ENCODE data around the gene TBKBP1. TPM values are rescaled to one million over a fixed set of nuclear protein-coding genes. Genes with fewer than 3 reads are reported as not detected.

TBKBP1 gene
- total and polyA plus RNA-seq, 2 donors (not counting 1 experiment from before 2014, with no cell fraction given): 4.6 to 11.6 TPM

GRCh38 chr17:47741109-47741792 is 47.3 kb downstream of the TBKBP1 start:
- Histone ChIP-seq H3K4me1 (ENCODE audit: control insufficient read depth, extremely low read depth, insufficient read depth, low read length) (no peaks in the 10 kb centered on the region), H3K36me3 (ENCODE audit: control insufficient read depth, insufficient read depth, low read length) (no peaks in the 10 kb centered on the region), H3K79me2 (ENCODE audit: control insufficient read depth, insufficient read depth, low read length) (no peaks in the 10 kb centered on the region), H3K4me3 (replicated peaks in 1 of 4; ENCODE audit: control extremely low read depth in 1 of 4, insufficient read depth in 1 of 4, low read depth in 3 of 4, low read length in 4 of 4) (no peak overlapping the region), H3K27ac (ENCODE audit: insufficient read depth, low read length) (no peak overlapping the region), H3K4me2 (ENCODE audit: extremely low read depth, insufficient read depth, low read length) (no peak overlapping the region), H4K20me1 (ENCODE audit: control insufficient read depth, extremely low read depth, insufficient read depth, low read length) (no peaks in the 10 kb centered on the region), H2AFZ (ENCODE audit: low read length) (no peak overlapping the region), H3K9ac (ENCODE audit: insufficient read depth, low read length) (no peak overlapping the region), H3K9me3 (ENCODE audit: control insufficient read depth, insufficient read depth, low read depth, low read length) (no peaks in the 10 kb centered on the region), H3K27me3 (ENCODE audit: control insufficient read depth, insufficient read depth, low read length) (peaks cover 29% of the 10 kb centered on the region)
- no peak for TF ChIP-seq EZH2 (IDR thresholded peaks at IDR 0.05; ENCODE audit: low read length, missing control alignments)
- TF ChIP-seq, protein P1, sequence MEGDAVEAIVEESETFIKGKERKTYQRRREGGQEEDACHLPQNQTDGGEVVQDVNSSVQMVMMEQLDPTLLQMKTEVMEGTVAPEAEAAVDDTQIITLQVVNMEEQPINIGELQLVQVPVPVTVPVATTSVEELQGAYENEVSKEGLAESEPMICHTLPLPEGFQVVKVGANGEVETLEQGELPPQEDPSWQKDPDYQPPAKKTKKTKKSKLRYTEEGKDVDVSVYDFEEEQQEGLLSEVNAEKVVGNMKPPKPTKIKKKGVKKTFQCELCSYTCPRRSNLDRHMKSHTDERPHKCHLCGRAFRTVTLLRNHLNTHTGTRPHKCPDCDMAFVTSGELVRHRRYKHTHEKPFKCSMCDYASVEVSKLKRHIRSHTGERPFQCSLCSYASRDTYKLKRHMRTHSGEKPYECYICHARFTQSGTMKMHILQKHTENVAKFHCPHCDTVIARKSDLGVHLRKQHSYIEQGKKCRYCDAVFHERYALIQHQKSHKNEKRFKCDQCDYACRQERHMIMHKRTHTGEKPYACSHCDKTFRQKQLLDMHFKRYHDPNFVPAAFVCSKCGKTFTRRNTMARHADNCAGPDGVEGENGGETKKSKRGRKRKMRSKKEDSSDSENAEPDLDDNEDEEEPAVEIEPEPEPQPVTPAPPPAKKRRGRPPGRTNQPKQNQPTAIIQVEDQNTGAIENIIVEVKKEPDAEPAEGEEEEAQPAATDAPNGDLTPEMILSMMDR (conservative IDR thresholded peaks at IDR 0.05 in 1 of 2, IDR thresholded peaks at IDR 0.05 in 1 of 2; ENCODE audit: low read depth in 1 of 2, low read length in 2 of 2): no peak
- DNase-seq (ENCODE audit: low read depth in 2 of 2): no peak

- no peaks in the 10 kb centered on the region for H3K4me1 ChIP-seq (ENCODE audit: control insufficient read depth, extremely low read depth, insufficient read depth, low read length)
- H3K4me2 ChIP-seq (ENCODE audit: extremely low read depth, insufficient read depth, low read length): no peak overlapping the region
- H3K36me3 ChIP-seq (ENCODE audit: control insufficient read depth, insufficient read depth, low read length): no peaks in the 10 kb centered on the region
- H3K27me3 ChIP-seq (ENCODE audit: control insufficient read depth, insufficient read depth, low read length): peaks cover 27% of the 10 kb centered on the region
- no peak for DNase-seq (ENCODE audit: low read depth in 2 of 2)
- no peaks in the 10 kb centered on the region for H4K20me1 ChIP-seq (ENCODE audit: control insufficient read depth, extremely low read depth, insufficient read depth, low read length)
- H2AFZ ChIP-seq (ENCODE audit: low read length): no peak overlapping the region
- H3K9ac ChIP-seq (ENCODE audit: insufficient read depth, low read length): no peak overlapping the region
- H3K4me3 ChIP-seq (replicated peaks in 1 of 4; ENCODE audit: control extremely low read depth in 1 of 4, insufficient read depth in 1 of 4, low read depth in 3 of 4, low read length in 4 of 4): no peak overlapping the region
- H3K27ac ChIP-seq (ENCODE audit: insufficient read depth, low read length): no peak overlapping the region
- no peaks in the 10 kb centered on the region for H3K79me2 ChIP-seq (ENCODE audit: control insufficient read depth, insufficient read depth, low read length)
- H3K9me3 ChIP-seq (ENCODE audit: control insufficient read depth, insufficient read depth, low read depth, low read length): no peaks in the 10 kb centered on the region
- TF ChIP-seq EZH2 (IDR thresholded peaks at IDR 0.05; ENCODE audit: low read length, missing control alignments): no peak
- TF ChIP-seq, protein P1 (conservative IDR thresholded peaks at IDR 0.05 in 1 of 2, IDR thresholded peaks at IDR 0.05 in 1 of 2; ENCODE audit: low read depth in 1 of 2, low read length in 2 of 2): no peak
Observed at GRCh38 chr17:47741793-47742145, 47.8 kb downstream of the TBKBP1 start.

- Histone ChIP-seq H3K9me3 (ENCODE audit: control insufficient read depth, insufficient read depth, low read depth, low read length) (no peaks in the 10 kb centered on the region), H3K4me2 (ENCODE audit: extremely low read depth, insufficient read depth, low read length) (no peak overlapping the region), H3K27me3 (ENCODE audit: control insufficient read depth, insufficient read depth, low read length) (peaks cover 23% of the 10 kb centered on the region)
Observed at GRCh38 chr17:47742319-47743181, 48.6 kb downstream of the TBKBP1 start.

More at GRCh38 chr17:47742319-47743181, 48.6 kb downstream of the TBKBP1 start:
- Histone ChIP-seq H3K27ac (ENCODE audit: insufficient read depth, low read length) (no peak overlapping the region), H3K4me1 (ENCODE audit: control insufficient read depth, extremely low read depth, insufficient read depth, low read length) (no peaks in the 10 kb centered on the region), H4K20me1 (ENCODE audit: control insufficient read depth, extremely low read depth, insufficient read depth, low read length) (no peaks in the 10 kb centered on the region), H3K79me2 (ENCODE audit: control insufficient read depth, insufficient read depth, low read length) (no peaks in the 10 kb centered on the region), H3K4me3 (replicated peaks in 1 of 4; ENCODE audit: control extremely low read depth in 1 of 4, insufficient read depth in 1 of 4, low read depth in 3 of 4, low read length in 4 of 4) (no peak overlapping the region), H2AFZ (ENCODE audit: low read length) (no peak overlapping the region), H3K36me3 (ENCODE audit: control insufficient read depth, insufficient read depth, low read length) (no peaks in the 10 kb centered on the region), H3K9ac (ENCODE audit: insufficient read depth, low read length) (no peak overlapping the region)
- DNase-seq (ENCODE audit: low read depth in 2 of 2): no peak
- TF ChIP-seq, protein P1 (conservative IDR thresholded peaks at IDR 0.05 in 1 of 2, IDR thresholded peaks at IDR 0.05 in 1 of 2; ENCODE audit: low read depth in 1 of 2, low read length in 2 of 2): peak in 1 of 2 donors; percentile 36
- no peak for TF ChIP-seq EZH2 (IDR thresholded peaks at IDR 0.05; ENCODE audit: low read length, missing control alignments)

All from fibroblast of lung (primary cell).